K562 (cell line): ENCODE results near the gene CMIP. TPM values are rescaled to one million over a fixed set of nuclear protein-coding genes. Genes with fewer than 3 reads are reported as not detected.

Source experiments
- ADNP ChIP-seq: fragments of 200-800 bp; sonication (Bioruptor generic); IDR thresholded peaks from 2 replicates; pipeline ENCODE4 v1.6.1; 2016; ENCODE audit warnings: missing genetic modification characterization, missing compliant biosample characterization
- ATF1 ChIP-seq, 2 experiments: fragments of 450-650 bp in 1 of 2; IDR thresholded peaks; 2 replicates each; pipeline ENCODE4 v1.6.1; 2016; ENCODE audit warnings: missing compliant biosample characterization in 1 of 2, missing genetic modification characterization in 1 of 2
- BCOR ChIP-seq: fragments of 450-650 bp; IDR thresholded peaks from 2 replicates; pipeline ENCODE4 v1.6.1; 2016
- CTBP1 ChIP-seq: fragments of 450-650 bp; IDR thresholded peaks from 2 replicates; pipeline ENCODE4 v1.6.1; 2016; ENCODE audit warnings: borderline replicate concordance
- DPF2 ChIP-seq: fragments of 450-650 bp; IDR thresholded peaks from 2 replicates; pipeline ENCODE4 v1.6.1; 2016
- FOS ChIP-seq: IDR thresholded peaks from 3 replicates; pipeline ENCODE4 v1.6.1; 2011; ENCODE audit not compliant: insufficient read length; ENCODE audit errors: extremely low read depth
- MCM3 ChIP-seq: fragments of 450-650 bp; IDR thresholded peaks from 2 replicates; pipeline ENCODE4 v1.6.1; 2016
- MYNN ChIP-seq, 2 experiments: sonication (generic); formaldehyde crosslinking in 1 of 2; IDR thresholded peaks; 2 replicates each; pipeline versions ENCODE4 v1.5.0 to v1.6.1; 2016 to 2020; ENCODE audit warnings: antibody characterized with exemption in 1 of 2, missing genetic modification reagents in 1 of 2
- RBFOX2 ChIP-seq: fragments of 200-400 bp; formaldehyde crosslinking; IDR thresholded peaks from 2 replicates; pipeline ENCODE4 v1.6.1; 2017; ENCODE audit warnings: low read depth, mild to moderate bottlenecking, low read length, moderate library complexity
- RBM34 ChIP-seq: fragments of 200-400 bp; formaldehyde crosslinking; IDR thresholded peaks from 2 replicates; pipeline ENCODE4 v1.6.1; 2018; ENCODE audit warnings: low read length, borderline replicate concordance; ENCODE audit not compliant: insufficient read depth
- SUPT5H ChIP-seq: fragments of 450-650 bp; IDR thresholded peaks from 2 replicates; pipeline ENCODE4 v1.6.1; 2016
- ZBTB17 ChIP-seq: fragments of 450-650 bp; formaldehyde crosslinking; IDR thresholded peaks from 2 replicates; pipeline ENCODE4 v1.4.0; 2020; ENCODE audit warnings: mild to moderate bottlenecking
- ZBTB7A ChIP-seq: IDR thresholded peaks from 2 replicates; pipeline ENCODE4 v1.6.1; 2011; ENCODE audit warnings: low read depth, mild to moderate bottlenecking, low read length, moderate library complexity, borderline replicate concordance; ENCODE audit not compliant: control insufficient read depth
- ZFP1 ChIP-seq: fragments of 450-650 bp; formaldehyde crosslinking; IDR thresholded peaks from 2 replicates; pipeline ENCODE4 v1.4.0; 2020; ENCODE audit warnings: mild to moderate bottlenecking, mixed read lengths
- ZNF561 ChIP-seq: fragments of 450-650 bp; formaldehyde crosslinking; conservative IDR thresholded peaks from 2 replicates; pipeline ENCODE4 v1.4.0; 2020; ENCODE audit warnings: mild to moderate bottlenecking, moderate library complexity
- ZNF592 ChIP-seq: fragments of 450-650 bp; IDR thresholded peaks from 2 replicates; pipeline ENCODE4 v1.6.1; 2017; ENCODE audit warnings: antibody characterized with exemption, mild to moderate bottlenecking
- polyA plus RNA-seq, 8 experiments: library from polyadenylated mRNA; depleted of rRNA in 4 of 8; stranded (reverse) in 5 of 8; unstranded in 3 of 8; fragments of >200 nt; fragmentation: Nextera tagmentation in 2 of 8; fragmentation: Illumina TruSeq in 1 of 8; extraction: Ambion mirVana in 2 of 8; extraction: Trizol in 1 of 8; gene quantifications; 2 replicates each; pipeline versions ENCODE4 v1.2.1 to v1.2.3, GENCODE V29; 2011 to 2014; ENCODE audit warnings: inconsistent platforms in 1 of 8, missing spikeins in 1 of 8
- total RNA-seq, 7 experiments: library from RNA; depleted of rRNA in 6 of 7; stranded (reverse); fragments of >200 nt in 6 of 7; fragmentation: Illumina TruSeq in 2 of 7; extraction: Trizol in 2 of 7; gene quantifications; 2 replicates each; pipeline versions ENCODE4 v1.2.1 to v1.2.3, GENCODE V29; 2011 to 2021; ENCODE audit warnings: low replicate concordance in 1 of 7
- TF ChIP-seq, protein P1 (sequence below): fragments of 250-450 bp; sonication (Bioruptor Pico); IDR thresholded peaks from 2 replicates; pipeline ENCODE4 v1.5.0; 2021; ENCODE audit warnings: mild to moderate bottlenecking, borderline replicate concordance

The CMIP gene
- total and polyA plus RNA-seq, 9 of the 15 experiments (the other 6 are each of a cell fraction or from before 2014, with no cell fraction given): 0.94 to 82.5 (median 10.3) TPM

GRCh38 chr16:81469183-81469677 is 24.6 kb downstream of the CMIP start (continued):
- TF ChIP-seq ZNF592: 0 out of 2 replicates have a peak, but pooled peaks have one; percentile 55
- no peak for TF ChIP-seq ZBTB17
- TF ChIP-seq ZFP1: no peak
- TF ChIP-seq MYNN (IDR thresholded peaks at IDR 0.05): peak; percentile 93; the same call in 1 of the 2 replicates
- TF ChIP-seq MYNN (CRISPR knock-in tag; IDR thresholded peaks at IDR 0.05): 0 out of 2 replicates have a peak, but pooled peaks have one; percentile 24
- TF ChIP-seq RBFOX2: no peak
- TF ChIP-seq ZNF561 (CRISPR knock-in tag): no peak
- TF ChIP-seq, protein P1, sequence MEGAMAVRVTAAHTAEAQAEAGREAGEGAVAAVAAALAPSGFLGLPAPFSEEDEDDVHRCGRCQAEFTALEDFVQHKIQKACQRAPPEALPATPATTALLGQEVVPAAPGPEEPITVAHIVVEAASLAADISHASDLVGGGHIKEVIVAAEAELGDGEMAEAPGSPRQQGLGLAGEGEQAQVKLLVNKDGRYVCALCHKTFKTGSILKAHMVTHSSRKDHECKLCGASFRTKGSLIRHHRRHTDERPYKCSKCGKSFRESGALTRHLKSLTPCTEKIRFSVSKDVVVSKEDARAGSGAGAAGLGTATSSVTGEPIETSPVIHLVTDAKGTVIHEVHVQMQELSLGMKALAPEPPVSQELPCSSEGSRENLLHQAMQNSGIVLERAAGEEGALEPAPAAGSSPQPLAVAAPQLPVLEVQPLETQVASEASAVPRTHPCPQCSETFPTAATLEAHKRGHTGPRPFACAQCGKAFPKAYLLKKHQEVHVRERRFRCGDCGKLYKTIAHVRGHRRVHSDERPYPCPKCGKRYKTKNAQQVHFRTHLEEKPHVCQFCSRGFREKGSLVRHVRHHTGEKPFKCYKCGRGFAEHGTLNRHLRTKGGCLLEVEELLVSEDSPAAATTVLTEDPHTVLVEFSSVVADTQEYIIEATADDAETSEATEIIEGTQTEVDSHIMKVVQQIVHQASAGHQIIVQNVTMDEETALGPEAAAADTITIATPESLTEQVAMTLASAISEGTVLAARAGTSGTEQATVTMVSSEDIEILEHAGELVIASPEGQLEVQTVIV (CRISPR knock-in tag): no peak
- no peak for TF ChIP-seq MCM3
- peak; percentile 99 for TF ChIP-seq BCOR
- TF ChIP-seq CTBP1: no peak
- TF ChIP-seq SUPT5H: no peak
- no peak for TF ChIP-seq ATF1 (CRISPR knock-in tag; IDR thresholded peaks at IDR 0.05)
- 0 out of 2 replicates have a peak, but pooled peaks have one; percentile 57 for TF ChIP-seq ATF1 (tag; IDR thresholded peaks at IDR 0.05)
- TF ChIP-seq ADNP: peak; percentile 87; the same call in 1 of the 2 replicates
- TF ChIP-seq DPF2: peak; percentile 29; the same call in 1 of the 2 replicates
- TF ChIP-seq ZBTB7A: peak; percentile 73; the same call in 1 of the 2 replicates
- no peak for TF ChIP-seq FOS
- TF ChIP-seq RBM34: no peak
- TF ChIP-seq, all 486 proteins: peak for 39
